Lung (tissue), 12 donors: ENCODE data around the gene DRD3. TPM values are rescaled to one million over a fixed set of nuclear protein-coding genes. Genes with fewer than 3 reads are reported as not detected.

Experiments used
- ATAC-seq: fragments of 200-7000 bp; cut with Tn5 transposase; one replicate; pipeline ENCODE4 v1.9.1; 2020; ENCODE audit warnings: moderate number of reproducible peaks; ENCODE audit not compliant: insufficient read depth, low FRiP score
- DNase-seq, 3 donors: peaks; one replicate each; pipeline ENCODE4 v3.0.0-alpha.2; 2013 to 2017
- H3K27ac ChIP-seq, 2 donors: one replicate each; pipeline ENCODE4 v1.5.1; 2013; ENCODE audit warnings: mild to moderate bottlenecking in 2 of 2, moderate library complexity in 2 of 2, control low read depth in 1 of 2, inconsistent platforms in 1 of 2, low read depth in 1 of 2, low read length in 1 of 2
- H3K27me3 ChIP-seq, 3 donors: one replicate each; pipeline ENCODE4 v1.5.1; 2013; ENCODE audit warnings: low read length in 2 of 3; ENCODE audit not compliant: control insufficient read depth in 3 of 3, insufficient read depth in 3 of 3
- H3K36me3 ChIP-seq, 4 donors: one replicate each; pipeline ENCODE4 v1.5.1; 2013; ENCODE audit warnings: low read length in 4 of 4, mild to moderate bottlenecking in 1 of 4, moderate library complexity in 1 of 4; ENCODE audit not compliant: control insufficient read depth in 4 of 4, insufficient read depth in 4 of 4
- H3K4me1 ChIP-seq, 5 donors: one replicate each; pipeline ENCODE4 v1.5.1; 2013; ENCODE audit warnings: low read length in 5 of 5, mild to moderate bottlenecking in 2 of 5, moderate library complexity in 1 of 5; ENCODE audit not compliant: control insufficient read depth in 5 of 5, insufficient read depth in 5 of 5
- H3K4me3 ChIP-seq: one replicate; pipeline ENCODE4 v1.5.1; 2013; ENCODE audit warnings: mild to moderate bottlenecking, control low read depth, moderate library complexity
- H3K9ac ChIP-seq, 2 donors: one replicate each; pipeline ENCODE4 v1.5.1; 2013; ENCODE audit warnings: low read length in 2 of 2, control low read depth in 1 of 2; ENCODE audit not compliant: insufficient read depth in 1 of 2
- H3K9me3 ChIP-seq, 4 donors: one replicate each; pipeline ENCODE4 v1.5.1; 2013; ENCODE audit warnings: low read length in 3 of 4, mild to moderate bottlenecking in 1 of 4, moderate library complexity in 1 of 4; ENCODE audit not compliant: control insufficient read depth in 4 of 4, insufficient read depth in 3 of 4
- WGBS, 2 donors: extraction: QIAGEN DNeasy Blood & Tissue Kit; methylation state at CpG; one replicate each; pipeline ENCODE4 v1.1.7; 2013; 5-methylcytosine and 5-hydroxymethylcytosine counted together
- polyA plus RNA-seq, 2 donors: library from polyadenylated mRNA; stranded (reverse); fragments of 200-250 nt; gene quantifications; one replicate each; pipeline ENCODE4 v1.2.1, GENCODE V29; 2013
- total RNA-seq, 2 donors: library from RNA; depleted of rRNA in 1 of 2; stranded (reverse); fragments of >200 nt in 1 of 2; gene quantifications; one replicate each; pipeline ENCODE4 v1.2.1, GENCODE V29; 2014 to 2021
- TF ChIP-seq, protein P1 (sequence below): IDR thresholded peaks from 2 replicates; pipeline ENCODE4 v1.5.1; 2012; ENCODE audit warnings: mild to moderate bottlenecking; ENCODE audit errors: control extremely low read depth, extremely low read depth
- donor health status: control.
- donor health status: control.
- donor health status: Bipolar disorder and iron deficiency.
- donor health status: healthy.
- donor health status: DM: yes; HTN: yes; CAD: no.

Gene DRD3
- total and polyA plus RNA-seq, 4 donors, result not detected

- H3K27me3 ChIP-seq, result no peaks in the 10 kb centered on the region
- H3K4me1 ChIP-seq, result peaks cover 0 to 1% (median 0%) of the 10 kb centered on the region in 5 donors
- WGBS, 2 donors, result 34 to 60% methylated on average over 3 of the region's 3 CpGs
- ATAC-seq (peak; percentile 51), DNase-seq (no peak)
- H3K4me3 ChIP-seq, result no peak overlapping the region
- H3K9me3 ChIP-seq, result no peaks in the 10 kb centered on the region
- no peaks in the 10 kb centered on the region for H3K36me3 ChIP-seq
- TF ChIP-seq, protein P1, sequence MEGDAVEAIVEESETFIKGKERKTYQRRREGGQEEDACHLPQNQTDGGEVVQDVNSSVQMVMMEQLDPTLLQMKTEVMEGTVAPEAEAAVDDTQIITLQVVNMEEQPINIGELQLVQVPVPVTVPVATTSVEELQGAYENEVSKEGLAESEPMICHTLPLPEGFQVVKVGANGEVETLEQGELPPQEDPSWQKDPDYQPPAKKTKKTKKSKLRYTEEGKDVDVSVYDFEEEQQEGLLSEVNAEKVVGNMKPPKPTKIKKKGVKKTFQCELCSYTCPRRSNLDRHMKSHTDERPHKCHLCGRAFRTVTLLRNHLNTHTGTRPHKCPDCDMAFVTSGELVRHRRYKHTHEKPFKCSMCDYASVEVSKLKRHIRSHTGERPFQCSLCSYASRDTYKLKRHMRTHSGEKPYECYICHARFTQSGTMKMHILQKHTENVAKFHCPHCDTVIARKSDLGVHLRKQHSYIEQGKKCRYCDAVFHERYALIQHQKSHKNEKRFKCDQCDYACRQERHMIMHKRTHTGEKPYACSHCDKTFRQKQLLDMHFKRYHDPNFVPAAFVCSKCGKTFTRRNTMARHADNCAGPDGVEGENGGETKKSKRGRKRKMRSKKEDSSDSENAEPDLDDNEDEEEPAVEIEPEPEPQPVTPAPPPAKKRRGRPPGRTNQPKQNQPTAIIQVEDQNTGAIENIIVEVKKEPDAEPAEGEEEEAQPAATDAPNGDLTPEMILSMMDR, result no peak
- no peak overlapping the region for H3K9ac ChIP-seq
- H3K27ac ChIP-seq, result no peak overlapping the region
These were observed 67.6 kb downstream of the DRD3 start for GRCh38 chr3:114111060-114111770.

DNA sequence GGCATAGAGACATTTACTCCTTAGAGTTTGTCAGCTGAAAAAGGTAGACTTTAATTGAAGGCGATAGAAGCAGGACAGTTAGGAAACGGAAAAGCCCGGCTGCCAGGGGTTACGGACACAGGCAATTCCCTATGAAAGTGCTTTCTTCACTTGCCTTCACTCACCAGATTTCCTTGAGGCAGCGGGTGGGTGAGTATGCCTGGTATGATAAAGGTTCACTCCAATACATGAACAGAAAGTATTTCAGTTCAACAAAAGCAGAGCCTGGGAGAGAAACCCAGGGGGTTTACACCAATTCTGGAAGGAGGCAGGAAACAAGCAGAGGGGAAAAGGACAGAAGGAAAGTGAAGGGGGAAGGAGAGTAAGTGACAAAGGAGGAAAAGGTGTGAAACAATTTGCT, 68.4 kb downstream of the DRD3 start:
- TF ChIP-seq, protein P1, result no peak

GRCh38 chr3:114108137-114108536, 70.7 kb downstream of the DRD3 start:
- 77 to 90% methylated on average over 8 of the region's 8 CpGs for WGBS, 2 donors

More for the DNA sequence above, 68.4 kb downstream of the DRD3 start:
- H3K36me3 ChIP-seq, result no peaks in the 10 kb centered on the region
- 54 to 76% methylated on average over 5 of the region's 5 CpGs for WGBS, 2 donors
- no peak overlapping the region for H3K4me3 ChIP-seq
- DNase-seq (no peak), ATAC-seq (no peak)
- H3K9ac ChIP-seq, result no peak overlapping the region
- no peaks in the 10 kb centered on the region for H3K9me3 ChIP-seq
- no peaks in the 10 kb centered on the region for H3K27me3 ChIP-seq
- peaks cover 0 to 1% (median 0%) of the 10 kb centered on the region in 5 donors for H3K4me1 ChIP-seq
- no peak overlapping the region for H3K27ac ChIP-seq

More at GRCh38 chr3:114108137-114108536, 70.7 kb downstream of the DRD3 start:
- peaks cover 0 to 1% (median 0%) of the 10 kb centered on the region in 5 donors for H3K4me1 ChIP-seq
- H3K36me3 ChIP-seq, result no peaks in the 10 kb centered on the region
- TF ChIP-seq, protein P1, result no peak
- H3K27me3 ChIP-seq, result no peaks in the 10 kb centered on the region
- no peak for DNase-seq
- ATAC-seq, result no peak
- no peak overlapping the region for H3K4me3 ChIP-seq
- no peak overlapping the region for H3K9ac ChIP-seq
- H3K9me3 ChIP-seq, result no peaks in the 10 kb centered on the region
- no peak overlapping the region for H3K27ac ChIP-seq
